ENCODE measurements around the gene FKBP1B.

Gene FKBP1B

GRCh38 chr2:24048769-24049484, 614 bp upstream of the FKBP1B start:
- WGBS: 73% methylated on average over 22 of the region's 23 CpGs
- Histone ChIP-seq H3K27me3 (ENCODE audit: insufficient read depth, low read length) (no peaks in the 10 kb centered on the region), H3K9ac (ENCODE audit: low read depth, low read length) (no peak overlapping the region), H3K4me1 (ENCODE audit: insufficient read depth, low read length) (peaks cover 10% of the 10 kb centered on the region), H3K4me3 (ENCODE audit: low read length) (peak overlapping the region; percentile 91), H3K27ac (ENCODE audit: low read depth, low read length) (no peak overlapping the region), H3K36me3 (ENCODE audit: insufficient read depth, low read length) (0 out of 2 replicates have a peak, but pooled peaks cover under 1% of the 10 kb centered on the region), H3K9me3 (ENCODE audit: insufficient read depth, low read depth, low read length) (no peaks in the 10 kb centered on the region)

- Histone ChIP-seq H3K27ac (ENCODE audit: low read depth, low read length) (no peak overlapping the region; the same call in 1 of the 2 replicates), H3K4me1 (ENCODE audit: insufficient read depth, low read length) (peaks cover 10% of the 10 kb centered on the region), H3K36me3 (ENCODE audit: insufficient read depth, low read length) (peaks cover 10% of the 10 kb centered on the region; the same call in 1 of the 2 replicates), H3K4me3 (ENCODE audit: low read length) (peak overlapping the region; percentile 91), H3K9ac (ENCODE audit: low read depth, low read length) (peak overlapping the region; percentile 71), H3K9me3 (ENCODE audit: insufficient read depth, low read depth, low read length) (no peaks in the 10 kb centered on the region), H3K27me3 (ENCODE audit: insufficient read depth, low read length) (no peaks in the 10 kb centered on the region)
- 2% methylated on average over 46 of the region's 47 CpGs for WGBS
These were observed 769 bp downstream of the FKBP1B start for GRCh38 chr2:24050041-24050979.

- Histone ChIP-seq H3K4me1 (ENCODE audit: insufficient read depth, low read length) (peaks cover 5% of the 10 kb centered on the region), H3K27ac (ENCODE audit: low read depth, low read length) (no peak overlapping the region), H3K9ac (ENCODE audit: low read depth, low read length) (no peak overlapping the region)
These were observed 2.3 kb downstream of the FKBP1B start for GRCh38 chr2:24051833-24052232.

GRCh38 chr2:24052951-24053350, 3.4 kb downstream of the FKBP1B start:
- H3K27me3 ChIP-seq (ENCODE audit: insufficient read depth, low read length): no peaks in the 10 kb centered on the region
- 80% methylated on average over 1 of the region's 1 CpG for WGBS
- H3K27ac ChIP-seq (ENCODE audit: low read depth, low read length): no peak overlapping the region

More at GRCh38 chr2:24051833-24052232, 2.3 kb downstream of the FKBP1B start:
- Histone ChIP-seq H3K9me3 (ENCODE audit: insufficient read depth, low read depth, low read length) (no peaks in the 10 kb centered on the region), H3K4me3 (ENCODE audit: low read length) (no peak overlapping the region), H3K36me3 (ENCODE audit: insufficient read depth, low read length) (peaks cover 15% of the 10 kb centered on the region), H3K27me3 (ENCODE audit: insufficient read depth, low read length) (no peaks in the 10 kb centered on the region)
- 92% methylated on average over 8 of the region's 8 CpGs for WGBS

GRCh38 chr2:24054366-24055010, 4.9 kb downstream of the FKBP1B start:
- peaks cover 15% of the 10 kb centered on the region for H3K36me3 ChIP-seq (ENCODE audit: insufficient read depth, low read length)
- H3K4me1 ChIP-seq (ENCODE audit: insufficient read depth, low read length): no peaks in the 10 kb centered on the region
- H3K27me3 ChIP-seq (ENCODE audit: insufficient read depth, low read length): no peaks in the 10 kb centered on the region
- 92% methylated on average over 7 of the region's 8 CpGs for WGBS
- H3K4me3 ChIP-seq (ENCODE audit: low read length): no peak overlapping the region
- no peak overlapping the region for H3K27ac ChIP-seq (ENCODE audit: low read depth, low read length)
- no peaks in the 10 kb centered on the region for H3K9me3 ChIP-seq (ENCODE audit: insufficient read depth, low read depth, low read length)
- H3K9ac ChIP-seq (ENCODE audit: low read depth, low read length): no peak overlapping the region

More at GRCh38 chr2:24052951-24053350, 3.4 kb downstream of the FKBP1B start:
- Histone ChIP-seq H3K9me3 (ENCODE audit: insufficient read depth, low read depth, low read length) (no peaks in the 10 kb centered on the region), H3K4me1 (ENCODE audit: insufficient read depth, low read length) (peaks cover 5% of the 10 kb centered on the region), H3K9ac (ENCODE audit: low read depth, low read length) (no peak overlapping the region), H3K4me3 (ENCODE audit: low read length) (no peak overlapping the region), H3K36me3 (ENCODE audit: insufficient read depth, low read length) (peaks cover 15% of the 10 kb centered on the region)

GRCh38 chr2:24055750-24056149, 6.2 kb downstream of the FKBP1B start:
- 93% methylated on average over 6 of the region's 6 CpGs for WGBS
- no peaks in the 10 kb centered on the region for H3K9me3 ChIP-seq (ENCODE audit: insufficient read depth, low read depth, low read length)
- H3K27ac ChIP-seq (ENCODE audit: low read depth, low read length): no peak overlapping the region

GRCh38 chr2:24058564-24059271, 9.2 kb downstream of the FKBP1B start:
- peaks cover 31% of the 10 kb centered on the region for H3K36me3 ChIP-seq (ENCODE audit: insufficient read depth, low read length)
- no peak overlapping the region for H3K9ac ChIP-seq (ENCODE audit: low read depth, low read length)
- H3K27ac ChIP-seq (ENCODE audit: low read depth, low read length): no peak overlapping the region
- no peaks in the 10 kb centered on the region for H3K27me3 ChIP-seq (ENCODE audit: insufficient read depth, low read length)
- H3K4me3 ChIP-seq (ENCODE audit: low read length): no peak overlapping the region
- 94% methylated on average over 4 of the region's 4 CpGs for WGBS
- H3K4me1 ChIP-seq (ENCODE audit: insufficient read depth, low read length): no peaks in the 10 kb centered on the region
- H3K9me3 ChIP-seq (ENCODE audit: insufficient read depth, low read depth, low read length): no peaks in the 10 kb centered on the region

More at GRCh38 chr2:24055750-24056149, 6.2 kb downstream of the FKBP1B start:
- Histone ChIP-seq H3K9ac (ENCODE audit: low read depth, low read length) (no peak overlapping the region), H3K4me1 (ENCODE audit: insufficient read depth, low read length) (no peaks in the 10 kb centered on the region), H3K4me3 (ENCODE audit: low read length) (no peak overlapping the region), H3K36me3 (ENCODE audit: insufficient read depth, low read length) (peaks cover 15% of the 10 kb centered on the region), H3K27me3 (ENCODE audit: insufficient read depth, low read length) (no peaks in the 10 kb centered on the region)

- H3K27me3 ChIP-seq (ENCODE audit: insufficient read depth, low read length): no peaks in the 10 kb centered on the region
- H3K4me3 ChIP-seq (ENCODE audit: low read length): no peak overlapping the region
- H3K4me1 ChIP-seq (ENCODE audit: insufficient read depth, low read length): no peaks in the 10 kb centered on the region
- H3K36me3 ChIP-seq (ENCODE audit: insufficient read depth, low read length): peaks cover 72% of the 10 kb centered on the region
- no peaks in the 10 kb centered on the region for H3K9me3 ChIP-seq (ENCODE audit: insufficient read depth, low read depth, low read length)
- no peak overlapping the region for H3K27ac ChIP-seq (ENCODE audit: low read depth, low read length)
- no peak overlapping the region for H3K9ac ChIP-seq (ENCODE audit: low read depth, low read length)
- WGBS: 96% methylated on average over 2 of the region's 2 CpGs
These were observed 15.8 kb downstream of the FKBP1B start for GRCh38 chr2:24065341-24065740.

- no peaks in the 10 kb centered on the region for H3K9me3 ChIP-seq (ENCODE audit: insufficient read depth, low read depth, low read length)
- peaks cover 61% of the 10 kb centered on the region for H3K36me3 ChIP-seq (ENCODE audit: insufficient read depth, low read length)
- no peak overlapping the region for H3K4me3 ChIP-seq (ENCODE audit: low read length)
- WGBS: 94% methylated on average over 4 of the region's 4 CpGs
- H3K27me3 ChIP-seq (ENCODE audit: insufficient read depth, low read length): no peaks in the 10 kb centered on the region
- no peak overlapping the region for H3K27ac ChIP-seq (ENCODE audit: low read depth, low read length)
- no peak overlapping the region for H3K9ac ChIP-seq (ENCODE audit: low read depth, low read length)
- H3K4me1 ChIP-seq (ENCODE audit: insufficient read depth, low read length): 0 out of 2 replicates have a peak, but pooled peaks cover 5% of the 10 kb centered on the region
These were observed 22.7 kb downstream of the FKBP1B start for GRCh38 chr2:24072259-24072658.

GRCh38 chr2:24073816-24074215, 24.3 kb downstream of the FKBP1B start:
- WGBS: 96% methylated on average over 3 of the region's 6 CpGs
- Histone ChIP-seq H3K4me1 (ENCODE audit: insufficient read depth, low read length) (peaks cover 11% of the 10 kb centered on the region), H3K36me3 (ENCODE audit: insufficient read depth, low read length) (peaks cover 53% of the 10 kb centered on the region), H3K4me3 (ENCODE audit: low read length) (no peak overlapping the region), H3K27me3 (ENCODE audit: insufficient read depth, low read length) (no peaks in the 10 kb centered on the region), H3K27ac (ENCODE audit: low read depth, low read length) (no peak overlapping the region), H3K9ac (ENCODE audit: low read depth, low read length) (no peak overlapping the region), H3K9me3 (ENCODE audit: insufficient read depth, low read depth, low read length) (no peaks in the 10 kb centered on the region)
